HepG2 (cell line): Measurements from ENCODE around the gene INTS7. TPM values are rescaled to one million over a fixed set of nuclear protein-coding genes. Genes with fewer than 3 reads are reported as not detected.

Experiments
- AKAP8 ChIP-seq: sonication (generic); formaldehyde crosslinking; IDR thresholded peaks from 2 replicates; pipeline ENCODE4 v1.5.1; 2020; ENCODE audit warnings: mild to moderate bottlenecking, missing genetic modification reagents
- BORCS8-MEF2B ChIP-seq: sonication (generic); formaldehyde crosslinking; IDR thresholded peaks from 2 replicates; pipeline ENCODE4 v1.8.0; 2022; ENCODE audit warnings: mild to moderate bottlenecking, missing genetic modification reagents
- CEBPG ChIP-seq: IDR thresholded peaks from 2 replicates; pipeline ENCODE4 v1.6.1; 2016
- CENPT ChIP-seq: sonication (generic); formaldehyde crosslinking; IDR thresholded peaks from 2 replicates; pipeline ENCODE4 v1.8.0; 2022; ENCODE audit warnings: low read depth, mild to moderate bottlenecking, moderate library complexity, missing genetic modification reagents
- DMAP1 ChIP-seq: IDR thresholded peaks from 2 replicates; pipeline ENCODE4 v1.6.1; 2016
- EEA1 ChIP-seq: sonication (generic); formaldehyde crosslinking; IDR thresholded peaks from 2 replicates; pipeline ENCODE4 v1.5.1; 2020; ENCODE audit warnings: mild to moderate bottlenecking, missing genetic modification reagents, borderline replicate concordance
- GPN1 ChIP-seq: sonication (generic); formaldehyde crosslinking; IDR thresholded peaks from 2 replicates; pipeline ENCODE4 v1.5.1; 2020; ENCODE audit warnings: missing genetic modification reagents, borderline replicate concordance
- NRL ChIP-seq: sonication (generic); formaldehyde crosslinking; IDR thresholded peaks from 2 replicates; pipeline ENCODE4 v1.5.0; 2020; ENCODE audit warnings: missing genetic modification reagents, mild to moderate bottlenecking, moderate library complexity, borderline replicate concordance
- PITX1 ChIP-seq: sonication (generic); formaldehyde crosslinking; IDR thresholded peaks from 2 replicates; pipeline ENCODE4 v1.5.1; 2020; ENCODE audit warnings: mild to moderate bottlenecking, missing genetic modification reagents
- RFXAP ChIP-seq: sonication (generic); formaldehyde crosslinking; IDR thresholded peaks from 2 replicates; pipeline ENCODE4 v1.4.0; 2020; ENCODE audit warnings: missing genetic modification reagents, borderline replicate concordance
- SAP130 ChIP-seq: IDR thresholded peaks from 2 replicates; pipeline ENCODE4 v1.6.1; 2016; ENCODE audit warnings: low read depth
- SETDB1 ChIP-seq: sonication (generic); formaldehyde crosslinking; IDR thresholded peaks from 2 replicates; pipeline ENCODE4 v1.5.1; 2020; ENCODE audit warnings: missing genetic modification reagents, mild to moderate bottlenecking, borderline replicate concordance
- ZBTB8A ChIP-seq: sonication (generic); formaldehyde crosslinking; IDR thresholded peaks from 2 replicates; pipeline ENCODE4 v1.4.0; 2020; ENCODE audit warnings: mild to moderate bottlenecking, low read depth, missing genetic modification reagents, borderline replicate concordance
- ZFP36 ChIP-seq: fragments of 150-350 bp; IDR thresholded peaks from 2 replicates; pipeline ENCODE4 v1.6.1; 2018; ENCODE audit warnings: borderline replicate concordance, low read length, low read depth; ENCODE audit not compliant: partially characterized antibody
- ZNF230 ChIP-seq: sonication (generic); formaldehyde crosslinking; IDR thresholded peaks from 2 replicates; pipeline ENCODE4 v1.4.0; 2020; ENCODE audit warnings: mild to moderate bottlenecking, missing genetic modification reagents
- ZNF44 ChIP-seq: sonication (generic); formaldehyde crosslinking; IDR thresholded peaks from 2 replicates; pipeline ENCODE4 v1.5.1; 2020; ENCODE audit warnings: mild to moderate bottlenecking, missing genetic modification reagents
- ZNF460 ChIP-seq: sonication (generic); formaldehyde crosslinking; IDR thresholded peaks from 2 replicates; pipeline ENCODE4 v1.5.1; 2020; ENCODE audit warnings: missing genetic modification reagents, mild to moderate bottlenecking, borderline replicate concordance
- ZNF496 ChIP-seq: sonication (generic); formaldehyde crosslinking; IDR thresholded peaks from 2 replicates; pipeline ENCODE4 v1.8.1; 2023; ENCODE audit warnings: mild to moderate bottlenecking, moderate library complexity, missing genetic modification reagents; ENCODE audit not compliant: insufficient replicate concordance
- ZNF710 ChIP-seq: sonication (generic); formaldehyde crosslinking; IDR thresholded peaks from 2 replicates; pipeline ENCODE4 v1.5.0; 2020; ENCODE audit warnings: mild to moderate bottlenecking, missing genetic modification reagents, borderline replicate concordance
- ZNF75D ChIP-seq: sonication (generic); formaldehyde crosslinking; IDR thresholded peaks from 2 replicates; pipeline ENCODE4 v1.8.1; 2023; ENCODE audit warnings: missing genetic modification reagents, mild to moderate bottlenecking, borderline replicate concordance
- ZNF788 ChIP-seq: sonication (generic); formaldehyde crosslinking; IDR thresholded peaks from 2 replicates; pipeline ENCODE4 v1.5.0; 2020; ENCODE audit warnings: mild to moderate bottlenecking, missing genetic modification reagents, borderline replicate concordance
- polyA plus RNA-seq, 8 experiments: library from polyadenylated mRNA; depleted of rRNA in 3 of 8; stranded (reverse) in 7 of 8; unstranded in 1 of 8; fragments of >200 nt; fragmentation: Illumina TruSeq in 4 of 8; extraction: Trizol in 4 of 8; gene quantifications; 2 replicates each; pipeline versions ENCODE4 v1.2.1 to v1.2.3, GENCODE V29; 2011 to 2016; ENCODE audit warnings: low read depth in 4 of 8, missing spikeins in 1 of 8, mixed read lengths in 1 of 8; ENCODE audit not compliant: insufficient read depth in 1 of 8
- total RNA-seq, 5 experiments: library from RNA; depleted of rRNA; stranded (reverse); fragments of >200 nt; fragmentation: Illumina TruSeq; extraction: Trizol; gene quantifications; 2 replicates each; pipeline ENCODE4 v1.2.3, GENCODE V29; 2016; ENCODE audit warnings: low read depth in 1 of 5
- TF ChIP-seq, protein P1 (sequence below): IDR thresholded peaks from 2 replicates; pipeline ENCODE4 v1.6.1; 2016; ENCODE audit warnings: missing biosample characterization, missing genetic modification reagents, low read depth
- TF ChIP-seq, protein P2 (sequence below): sonication (generic); formaldehyde crosslinking; IDR thresholded peaks from 2 replicates; pipeline ENCODE4 v1.4.0; 2020; ENCODE audit warnings: mild to moderate bottlenecking, missing genetic modification reagents, borderline replicate concordance

INTS7 gene
- total and polyA plus RNA-seq, 2 of the 13 experiments (the other 11 are each of a cell fraction or from before 2014, with no cell fraction given) = 18.3 to 22.4 TPM

- TF ChIP-seq AKAP8 (CRISPR knock-in tag) (no peak), ZNF788 (CRISPR knock-in tag) (no peak), RFXAP (CRISPR knock-in tag) (no peak), CEBPG (peak; percentile 58), SAP130 (peak; percentile 76; the same call in 1 of the 2 replicates), ZNF710 (CRISPR knock-in tag) (no peak), ZNF75D (CRISPR knock-in tag) (no peak), DMAP1 (CRISPR knock-in tag) (no peak), ZFP36 (no peak), GPN1 (CRISPR knock-in tag) (no peak), BORCS8-MEF2B (CRISPR knock-in tag) (no peak), SETDB1 (no peak), ZNF460 (CRISPR knock-in tag) (no peak), ZNF44 (CRISPR knock-in tag) (no peak), NRL (CRISPR knock-in tag) (no peak), EEA1 (CRISPR knock-in tag) (no peak), ZBTB8A (0 out of 2 replicates have a peak, but pooled peaks have one; percentile 39), PITX1 (CRISPR knock-in tag) (0 out of 2 replicates have a peak, but pooled peaks have one; percentile 18), ZNF230 (0 out of 2 replicates have a peak, but pooled peaks have one; percentile 73), CENPT (no peak), ZNF496 (CRISPR knock-in tag) (no peak)
- TF ChIP-seq, protein P1, sequence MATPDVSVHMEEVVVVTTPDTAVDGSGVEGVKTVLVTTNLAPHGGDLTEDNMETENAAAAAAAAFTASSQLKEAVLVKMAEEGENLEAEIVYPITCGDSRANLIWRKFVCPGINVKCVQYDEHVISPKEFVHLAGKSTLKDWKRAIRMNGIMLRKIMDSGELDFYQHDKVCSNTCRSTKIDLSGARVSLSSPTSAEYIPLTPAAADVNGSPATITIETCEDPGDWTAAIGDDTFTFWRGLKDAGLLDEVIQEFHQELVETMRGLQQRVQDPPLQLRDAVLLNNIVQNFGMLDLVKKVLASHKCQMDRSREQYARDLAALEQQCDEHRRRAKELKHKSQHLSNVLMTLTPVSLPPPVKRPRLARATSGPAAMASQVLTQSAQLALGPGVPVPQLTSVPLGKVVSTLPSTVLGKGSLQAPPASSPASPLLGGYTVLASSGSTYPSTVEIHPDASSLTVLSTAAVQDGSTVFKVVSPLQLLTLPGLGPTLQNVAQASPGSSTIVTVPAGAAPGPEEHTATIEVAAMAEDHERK = no peak
- TF ChIP-seq, protein P2, sequence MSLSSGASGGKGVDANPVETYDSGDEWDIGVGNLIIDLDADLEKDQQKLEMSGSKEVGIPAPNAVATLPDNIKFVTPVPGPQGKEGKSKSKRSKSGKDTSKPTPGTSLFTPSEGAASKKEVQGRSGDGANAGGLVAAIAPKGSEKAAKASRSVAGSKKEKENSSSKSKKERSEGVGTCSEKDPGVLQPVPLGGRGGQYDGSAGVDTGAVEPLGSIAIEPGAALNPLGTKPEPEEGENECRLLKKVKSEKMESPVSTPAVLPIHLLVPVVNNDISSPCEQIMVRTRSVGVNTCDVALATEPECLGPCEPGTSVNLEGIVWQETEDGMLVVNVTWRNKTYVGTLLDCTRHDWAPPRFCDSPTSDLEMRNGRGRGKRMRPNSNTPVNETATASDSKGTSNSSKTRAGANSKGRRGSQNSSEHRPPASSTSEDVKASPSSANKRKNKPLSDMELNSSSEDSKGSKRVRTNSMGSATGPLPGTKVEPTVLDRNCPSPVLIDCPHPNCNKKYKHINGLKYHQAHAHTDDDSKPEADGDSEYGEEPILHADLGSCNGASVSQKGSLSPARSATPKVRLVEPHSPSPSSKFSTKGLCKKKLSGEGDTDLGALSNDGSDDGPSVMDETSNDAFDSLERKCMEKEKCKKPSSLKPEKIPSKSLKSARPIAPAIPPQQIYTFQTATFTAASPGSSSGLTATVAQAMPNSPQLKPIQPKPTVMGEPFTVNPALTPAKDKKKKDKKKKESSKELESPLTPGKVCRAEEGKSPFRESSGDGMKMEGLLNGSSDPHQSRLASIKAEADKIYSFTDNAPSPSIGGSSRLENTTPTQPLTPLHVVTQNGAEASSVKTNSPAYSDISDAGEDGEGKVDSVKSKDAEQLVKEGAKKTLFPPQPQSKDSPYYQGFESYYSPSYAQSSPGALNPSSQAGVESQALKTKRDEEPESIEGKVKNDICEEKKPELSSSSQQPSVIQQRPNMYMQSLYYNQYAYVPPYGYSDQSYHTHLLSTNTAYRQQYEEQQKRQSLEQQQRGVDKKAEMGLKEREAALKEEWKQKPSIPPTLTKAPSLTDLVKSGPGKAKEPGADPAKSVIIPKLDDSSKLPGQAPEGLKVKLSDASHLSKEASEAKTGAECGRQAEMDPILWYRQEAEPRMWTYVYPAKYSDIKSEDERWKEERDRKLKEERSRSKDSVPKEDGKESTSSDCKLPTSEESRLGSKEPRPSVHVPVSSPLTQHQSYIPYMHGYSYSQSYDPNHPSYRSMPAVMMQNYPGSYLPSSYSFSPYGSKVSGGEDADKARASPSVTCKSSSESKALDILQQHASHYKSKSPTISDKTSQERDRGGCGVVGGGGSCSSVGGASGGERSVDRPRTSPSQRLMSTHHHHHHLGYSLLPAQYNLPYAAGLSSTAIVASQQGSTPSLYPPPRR (CRISPR knock-in tag) = 0 out of 2 replicates have a peak, but pooled peaks have one; percentile 40
Measured at GRCh38 chr1:212034516-212035122, 738 bp downstream of the INTS7 start (continued).
